Measurements from ENCODE around the gene SYT7.

- TF ChIP-seq POLR2A (IDR thresholded peaks at IDR 0.05) (no peak), CTCF (IDR thresholded peaks at IDR 0.05 in 8 of 11, conservative IDR thresholded peaks at IDR 0.05 in 3 of 11) (no peak)
These were observed 96.3 kb downstream of the SYT7 start for GRCh38 chr11:61484541-61484940.

All from spleen (tissue), 7 donors.